H1 (cell line): ENCODE data around the gene SLC2A1. TPM values are rescaled to one million over a fixed set of nuclear protein-coding genes. Genes with fewer than 3 reads are reported as not detected.

Experiments
- CTCF ChIA-PET: fragments of 300-600 bp; sonication (Branson Sonifier 250); formaldehyde crosslinking; loops from one replicate; lab custom pipeline; 2021; ENCODE audit not compliant: partially characterized antibody; lab: Charles Lee
- POLR2A ChIA-PET: fragments of 300-600 bp; sonication (Branson Sonifier 250); formaldehyde crosslinking; loops from one replicate; lab custom pipeline; 2021; ENCODE audit warnings: inconsistent platforms; ENCODE audit not compliant: partially characterized antibody; lab: Charles Lee
- DNase-seq, 2 experiments: peaks; one replicate each; pipeline versions ENCODE4 v3.0.0 to v3.0.0-alpha.2; 2010 to 2022; ENCODE audit warnings: low spot score in 2 of 2, low read depth in 1 of 2, mixed read lengths in 1 of 2
- FAIRE-seq: peaks from 2 replicates; lab custom pipeline; 2011; peaks lifted over from hg19 to GRCh38; lab: Jason Lieb, UNC
- H2AFZ ChIP-seq: 2 replicates; pipeline ENCODE4 v1.8.1; 2012; ENCODE audit warnings: low read length, inconsistent platforms
- H2AK5ac ChIP-seq: 2 replicates; pipeline ENCODE4 v1.6.1; 2013; ENCODE audit warnings: low read depth, low read length
- H2BK120ac ChIP-seq: replicated peaks from 2 replicates; pipeline ENCODE3; 2013; ENCODE audit warnings: low read depth, low read length, inconsistent platforms
- H2BK12ac ChIP-seq: 2 replicates; pipeline ENCODE4 v1.6.1; 2013; ENCODE audit warnings: low read depth, low read length
- H2BK15ac ChIP-seq: 2 replicates; pipeline ENCODE4 v1.6.1; 2013; ENCODE audit warnings: low read length
- H2BK20ac ChIP-seq: 2 replicates; pipeline ENCODE4 v1.6.1; 2013; ENCODE audit warnings: low read length
- H2BK5ac ChIP-seq: 2 replicates; pipeline ENCODE4 v1.6.1; 2013; ENCODE audit warnings: low read depth, low read length
- H3K14ac ChIP-seq: 2 replicates; pipeline ENCODE4 v1.6.1; 2013; ENCODE audit warnings: inconsistent platforms; ENCODE audit not compliant: insufficient read length
- H3K18ac ChIP-seq: 2 replicates; pipeline ENCODE4 v1.6.1; 2013; ENCODE audit warnings: low read length; ENCODE audit errors: extremely low read depth
- H3K23ac ChIP-seq: 2 replicates; pipeline ENCODE4 v1.6.1; 2013; ENCODE audit warnings: inconsistent platforms; ENCODE audit not compliant: insufficient read length
- H3K23me2 ChIP-seq: 2 replicates; pipeline ENCODE4 v1.6.1; 2013; ENCODE audit warnings: low read depth, low read length
- H3K27ac ChIP-seq: 2 replicates; pipeline ENCODE4 v1.6.1; 2011; ENCODE audit warnings: low read depth, low read length, inconsistent platforms
- H3K27me3 ChIP-seq, 4 experiments: replicated peaks in 1 of 4; 1 replicate in 1 of 4; 2 replicates in 3 of 4; pipeline versions ENCODE4 v1.6.1 to v1.8.1; 2011 to 2013; ENCODE audit warnings: low read length in 3 of 4, mild to moderate bottlenecking in 3 of 4, inconsistent platforms in 2 of 4, mixed read lengths in 2 of 4, moderate library complexity in 1 of 4; ENCODE audit not compliant: control insufficient read depth in 3 of 4, insufficient read depth in 3 of 4; ENCODE audit errors: extremely low read depth in 1 of 4
- H3K36me3 ChIP-seq, 4 experiments: 2 replicates each; pipeline versions ENCODE4 v1.6.1 to v1.8.1; 2011 to 2013; ENCODE audit warnings: mild to moderate bottlenecking in 4 of 4, low read length in 3 of 4, moderate library complexity in 2 of 4, control low read depth in 1 of 4, inconsistent platforms in 1 of 4; ENCODE audit not compliant: insufficient read depth in 4 of 4, control insufficient read depth in 2 of 4
- H3K4ac ChIP-seq: replicated peaks from 2 replicates; pipeline ENCODE3; 2013; ENCODE audit warnings: low read length, low read depth, mixed read lengths, inconsistent platforms; ENCODE audit not compliant: insufficient read length
- H3K4me1 ChIP-seq, 4 experiments: replicated peaks in 1 of 4; 1 replicate in 1 of 4; 2 replicates in 3 of 4; pipeline versions ENCODE4 v1.6.1 to v1.8.1; 2011 to 2013; ENCODE audit warnings: low read length in 3 of 4, inconsistent platforms in 2 of 4, mixed read lengths in 1 of 4; ENCODE audit not compliant: insufficient read depth in 4 of 4, control insufficient read depth in 3 of 4
- H3K4me2 ChIP-seq, 2 experiments: 2 replicates each; pipeline versions ENCODE4 v1.6.1 to v1.8.1; 2011 to 2013; ENCODE audit warnings: low read depth in 2 of 2, low read length in 2 of 2, control low read depth in 1 of 2, inconsistent platforms in 1 of 2, mild to moderate bottlenecking in 1 of 2; ENCODE audit not compliant: insufficient read depth in 1 of 2
- H3K4me3 ChIP-seq, 4 experiments: fragments of 200-600, 300-600 bp in 1 of 4; sonication (generic), shearing (Covaris generic), sonication (Bioruptor Twin) in 1 of 4; 2 replicates each; pipeline versions ENCODE4 v1.5.1 to v1.8.1; 2011 to 2016; ENCODE audit warnings: low read length in 4 of 4, low read depth in 3 of 4, control low read depth in 2 of 4, inconsistent platforms in 2 of 4, mild to moderate bottlenecking in 2 of 4, mixed read lengths in 1 of 4, moderate library complexity in 1 of 4; ENCODE audit not compliant: insufficient read depth in 2 of 4; ENCODE audit errors: extremely low read depth in 1 of 4
- H3K56ac ChIP-seq: replicated peaks from 2 replicates; pipeline ENCODE3; 2013; ENCODE audit warnings: low read depth, mild to moderate bottlenecking, mixed read lengths, low read length, inconsistent platforms; ENCODE audit not compliant: insufficient read length
- H3K79me1 ChIP-seq: 2 replicates; pipeline ENCODE4 v1.6.1; 2013; ENCODE audit warnings: low read depth, low read length, control low read depth
- H3K79me2 ChIP-seq, 2 experiments: 2 replicates each; pipeline versions ENCODE4 v1.6.1 to v1.8.1; 2012 to 2013; ENCODE audit warnings: low read length in 2 of 2, mild to moderate bottlenecking in 2 of 2, inconsistent platforms in 1 of 2; ENCODE audit not compliant: insufficient read depth in 2 of 2, control insufficient read depth in 1 of 2
- H3K9ac ChIP-seq, 4 experiments: replicated peaks in 1 of 4; 1 replicate in 1 of 4; 2 replicates in 3 of 4; pipeline versions ENCODE4 v1.6.1 to v1.8.1; 2011 to 2013; ENCODE audit warnings: low read depth in 3 of 4, low read length in 3 of 4, control low read depth in 2 of 4, mild to moderate bottlenecking in 2 of 4, moderate library complexity in 2 of 4, inconsistent platforms in 1 of 4; ENCODE audit errors: extremely low read depth in 1 of 4
- H3K9me3 ChIP-seq, 2 experiments: 2 replicates each; pipeline versions ENCODE4 v1.6.1 to v1.8.1; 2012 to 2013; ENCODE audit warnings: mild to moderate bottlenecking in 2 of 2, moderate library complexity in 2 of 2, control low read depth in 1 of 2, inconsistent platforms in 1 of 2, low read depth in 1 of 2, low read length in 1 of 2, mixed read lengths in 1 of 2; ENCODE audit not compliant: insufficient read depth in 2 of 2
- H4K20me1 ChIP-seq, 2 experiments: replicated peaks in 1 of 2; 2 replicates each; pipeline versions ENCODE3 to v1.8.1; 2011 to 2013; ENCODE audit warnings: inconsistent platforms in 2 of 2, low read length in 2 of 2, mild to moderate bottlenecking in 1 of 2; ENCODE audit not compliant: insufficient read depth in 2 of 2, control insufficient read depth in 1 of 2
- H4K5ac ChIP-seq: 2 replicates; pipeline ENCODE4 v1.6.1; 2013; ENCODE audit warnings: low read length, low read depth, mixed read lengths, inconsistent platforms; ENCODE audit not compliant: insufficient read length
- H4K8ac ChIP-seq: 2 replicates; pipeline ENCODE4 v1.8.0; 2013; ENCODE audit warnings: mild to moderate bottlenecking, moderate library complexity, low read length, inconsistent platforms; ENCODE audit not compliant: insufficient read depth; ENCODE audit errors: extremely low read depth
- H4K91ac ChIP-seq: replicated peaks from 2 replicates; pipeline ENCODE3; 2013; ENCODE audit warnings: low read length, mixed read lengths, inconsistent platforms; ENCODE audit not compliant: insufficient read length
- GABPA ChIP-seq: IDR thresholded peaks from 2 replicates; pipeline ENCODE4 v1.6.1; 2011; ENCODE audit warnings: mild to moderate bottlenecking, low read length, moderate library complexity, borderline replicate concordance; ENCODE audit not compliant: insufficient read depth
- HDAC2 ChIP-seq, 2 experiments: fragments of 300-600 bp in 1 of 2; sonication (generic) in 1 of 2; IDR thresholded peaks; 2 replicates each; pipeline ENCODE4 v1.6.1; 2011 to 2012; ENCODE audit warnings: low read depth in 2 of 2, low read length in 2 of 2, mild to moderate bottlenecking in 2 of 2, moderate library complexity in 2 of 2, borderline replicate concordance in 1 of 2, inconsistent platforms in 1 of 2
- SIX5 ChIP-seq: IDR thresholded peaks from 2 replicates; pipeline ENCODE4 v1.6.1; 2011; ENCODE audit warnings: mild to moderate bottlenecking, low read depth, low read length
- SP4 ChIP-seq: IDR thresholded peaks from 2 replicates; pipeline ENCODE4 v1.6.1; 2012; ENCODE audit warnings: low read length, inconsistent platforms
- SUZ12 ChIP-seq: fragments of 200-600 bp; sonication (generic); IDR thresholded peaks from 2 replicates; pipeline ENCODE4 v1.6.1; 2012; ENCODE audit warnings: mild to moderate bottlenecking, inconsistent platforms, low read length, moderate library complexity, mixed read lengths
- USF2 ChIP-seq: IDR thresholded peaks from 2 replicates; pipeline ENCODE4 v1.6.1; 2011; ENCODE audit warnings: low read length, improper control_type of control experiment
- WGBS, 2 experiments: shearing (Covaris generic) in 1 of 2; methylation state at CpG; one replicate each; pipeline versions ENCODE4 v1.1.6 to v1.1.7; 2013 to 2015; ENCODE audit warnings: low lambda C conversion rate in 2 of 2, mixed read lengths in 2 of 2, inconsistent platforms in 1 of 2, low coverage in 1 of 2, missing lambda C conversion rate in 1 of 2; ENCODE audit not compliant: insufficient replicate concordance in 2 of 2, insufficient coverage in 1 of 2, insufficient read length in 1 of 2; ENCODE audit errors: extremely low coverage in 1 of 2, missing lambda C conversion rate in 1 of 2; 5-methylcytosine and 5-hydroxymethylcytosine counted together
- polyA plus RNA-seq, 7 experiments: library from polyadenylated mRNA; depleted of rRNA in 3 of 7; stranded (reverse) in 5 of 7; unstranded in 2 of 7; fragments of >200 nt in 5 of 7; fragments of 200-250 nt in 2 of 7; gene quantifications; 1 replicate in 5 of 7; 2 replicates in 1 of 7; 4 replicates in 1 of 7; pipeline versions ENCODE4 v1.2.1 to v1.2.3, GENCODE V29; 2011 to 2013; ENCODE audit warnings: missing spikeins in 2 of 7, mixed read lengths in 2 of 7
- total RNA-seq: library from RNA; stranded (reverse); fragmentation: NEBNext Ultra II Directional; extraction: Animal tissue kit (Norgen Biotek cat#: 25700); gene quantifications from 2 replicates; pipeline ENCODE4 v1.2.1, GENCODE V29; 2021

Gene SLC2A1
- total and polyA plus RNA-seq, 2 of the 8 experiments (the other 6 are each of a cell fraction or from before 2014, with no cell fraction given) = 230 to 308 TPM

- H4K20me1 ChIP-seq = peaks cover 16 to 19% of the 10 kb centered on the region in 2 experiments
- H4K8ac ChIP-seq = no peak overlapping the region
- H3K14ac ChIP-seq = no peak overlapping the region
- no peak overlapping the region for H4K5ac ChIP-seq
- peaks cover 18 to 41% (median 30%) of the 10 kb centered on the region in 4 experiments for H3K4me1 ChIP-seq
- H3K4me3 ChIP-seq = peak overlapping the region in 1 of 4 experiments; percentile 91; a peak in 2 of 8 replicates
- peaks cover 5 to 14% (median 5%) of the 10 kb centered on the region in 4 experiments; a peak in 6 of 8 replicates for H3K36me3 ChIP-seq
- no peak overlapping the region for H4K91ac ChIP-seq
- H2BK12ac ChIP-seq = 0 out of 2 replicates have a peak overlapping the region, but pooled peaks have one; percentile 99
- no peak overlapping the region for H2BK5ac ChIP-seq
- H3K9me3 ChIP-seq = no peaks in the 10 kb centered on the region
- TF ChIP-seq USF2 (no peak), GABPA (no peak), HDAC2 (IDR thresholded peaks at IDR 0.05; ENCODE audit: borderline replicate concordance in 1 of 2, low read depth in 2 of 2, low read length in 2 of 2) (no peak), SUZ12 (no peak), SIX5 (no peak), SP4 (no peak)
- ChIA-PET POLR2A (interaction anchor here (0.6 to 14.7 kb wide), 12 partner anchors 11 to 183 kb away, joined by 3 to 140 read pairs (median 5); no protein-coding TSS in a partner anchor), CTCF (interaction anchor here (2.2 kb wide), 1 partner anchor 113 kb away, joined by 13 read pairs; no protein-coding TSS in a partner anchor)
- no peak for DNase-seq
- no peak overlapping the region for H2AFZ ChIP-seq
- H3K23ac ChIP-seq = no peak overlapping the region
- peak overlapping the region; percentile 71 to 81; a peak in 3 of 4 replicates for H3K4me2 ChIP-seq
- H2BK20ac ChIP-seq = 0 out of 2 replicates have a peak overlapping the region, but pooled peaks have one; percentile 88
- H2BK120ac ChIP-seq = no peak overlapping the region
- FAIRE-seq = no peak
- no peak overlapping the region for H3K18ac ChIP-seq
- no peak overlapping the region for H3K56ac ChIP-seq
- H3K23me2 ChIP-seq = peaks cover 4% of the 10 kb centered on the region; the same call in 1 of the 2 replicates
- no peak overlapping the region for H2AK5ac ChIP-seq
- H3K79me2 ChIP-seq = peaks cover 38 to 61% of the 10 kb centered on the region in 2 experiments
- H3K79me1 ChIP-seq = no peaks in the 10 kb centered on the region; the same call in none of the 2 replicates
- no peak overlapping the region for H3K9ac ChIP-seq
- H3K27ac ChIP-seq = no peak overlapping the region
- H3K4ac ChIP-seq = no peak overlapping the region
- H3K27me3 ChIP-seq = no peaks in the 10 kb centered on the region
- peak overlapping the region; percentile 93; the same call in 1 of the 2 replicates for H2BK15ac ChIP-seq
- WGBS, 2 experiments = 92% methylated on average over 1 of the region's 1 CpG; no CpG with 5 or more reads in 1 of the 2 experiments
These were observed 1.4 kb upstream of the SLC2A1 start for GRCh38 chr1:42960122-42960390.
